IPS-11a (cell line): ENCODE data around the gene DIP2C.
"Not testable (repeated sequence)": the region's sequence is repeated elsewhere in the genome, so short reads cannot be mapped to it uniquely, and the experiment has no call there.

ENCODE experiments used
- H3K4me3 ChIP-seq: one replicate; pipeline ENCODE4 v1.5.1; 2013; ENCODE audit warnings: low read depth, low read length, control low read depth

DIP2C gene

DNA sequence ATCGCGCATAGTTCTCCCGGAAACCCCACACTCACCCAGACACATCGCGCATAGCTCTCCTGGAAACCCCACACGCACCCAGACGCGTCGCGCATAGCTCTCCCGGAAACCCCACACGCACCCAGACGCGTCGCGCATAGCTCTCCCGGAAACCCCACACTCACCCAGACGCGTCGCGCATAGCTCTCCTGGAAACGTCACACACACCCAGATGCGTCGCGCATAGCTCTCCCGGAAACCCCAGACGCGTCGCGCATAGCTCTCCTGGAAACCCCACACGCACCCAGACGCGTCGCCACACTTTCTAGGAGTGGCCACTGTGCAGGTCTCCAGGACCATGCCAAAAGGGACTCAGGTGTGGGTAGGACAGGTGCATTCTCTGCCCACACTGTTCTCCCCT lies 341.7 kb downstream of the DIP2C start:
- not testable (repeated sequence) for H3K4me3 ChIP-seq

DNA sequence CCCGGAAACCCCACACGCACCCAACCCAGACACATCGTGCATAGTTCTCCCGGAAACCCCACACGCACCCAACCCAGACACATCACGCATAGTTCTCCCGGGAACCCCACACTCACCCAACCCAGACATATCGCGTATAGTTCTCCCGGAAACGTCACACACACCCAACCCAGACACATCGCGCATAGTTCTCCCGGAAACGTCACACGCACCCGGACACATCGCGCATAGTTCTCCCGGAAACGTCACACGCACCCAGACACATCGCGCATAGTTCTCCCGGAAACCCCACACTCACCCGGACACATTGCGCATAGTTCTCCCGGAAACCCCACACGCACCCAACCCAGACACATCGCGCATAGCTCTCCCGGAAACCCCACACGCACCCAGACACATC lies 342.3 kb downstream of the DIP2C start:
- H3K4me3 ChIP-seq = not testable (repeated sequence)

DNA sequence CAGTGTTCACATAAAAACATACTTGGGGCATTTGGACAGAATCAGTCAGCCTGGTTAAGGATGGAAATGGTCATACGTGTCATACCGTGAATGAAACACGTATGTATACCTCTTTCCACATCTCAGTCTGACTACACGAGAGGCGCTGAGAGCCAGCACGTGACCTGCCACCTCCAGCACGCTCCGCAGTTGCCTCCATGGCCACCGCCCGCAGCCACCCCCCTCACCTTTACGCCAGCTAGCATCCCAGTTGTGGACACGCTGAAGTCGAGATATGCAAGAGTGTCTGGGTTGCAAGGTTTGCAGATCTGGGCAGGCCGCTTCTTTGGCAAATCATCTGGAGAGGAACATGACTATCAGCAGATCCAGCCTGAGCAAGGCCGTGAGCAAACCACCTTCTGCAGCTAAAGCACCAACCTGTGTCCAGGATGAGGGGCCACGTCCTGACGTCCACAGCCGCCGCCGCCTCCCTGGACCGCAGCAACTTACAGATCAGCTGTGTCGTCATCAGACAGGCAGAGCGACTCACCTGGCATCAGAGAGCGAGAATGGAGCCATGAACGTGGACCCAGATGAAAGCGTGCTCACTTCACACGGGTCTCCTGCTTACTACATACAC lies 344.8 kb downstream of the DIP2C start:
- H3K4me3 ChIP-seq = no peak overlapping the region

DNA sequence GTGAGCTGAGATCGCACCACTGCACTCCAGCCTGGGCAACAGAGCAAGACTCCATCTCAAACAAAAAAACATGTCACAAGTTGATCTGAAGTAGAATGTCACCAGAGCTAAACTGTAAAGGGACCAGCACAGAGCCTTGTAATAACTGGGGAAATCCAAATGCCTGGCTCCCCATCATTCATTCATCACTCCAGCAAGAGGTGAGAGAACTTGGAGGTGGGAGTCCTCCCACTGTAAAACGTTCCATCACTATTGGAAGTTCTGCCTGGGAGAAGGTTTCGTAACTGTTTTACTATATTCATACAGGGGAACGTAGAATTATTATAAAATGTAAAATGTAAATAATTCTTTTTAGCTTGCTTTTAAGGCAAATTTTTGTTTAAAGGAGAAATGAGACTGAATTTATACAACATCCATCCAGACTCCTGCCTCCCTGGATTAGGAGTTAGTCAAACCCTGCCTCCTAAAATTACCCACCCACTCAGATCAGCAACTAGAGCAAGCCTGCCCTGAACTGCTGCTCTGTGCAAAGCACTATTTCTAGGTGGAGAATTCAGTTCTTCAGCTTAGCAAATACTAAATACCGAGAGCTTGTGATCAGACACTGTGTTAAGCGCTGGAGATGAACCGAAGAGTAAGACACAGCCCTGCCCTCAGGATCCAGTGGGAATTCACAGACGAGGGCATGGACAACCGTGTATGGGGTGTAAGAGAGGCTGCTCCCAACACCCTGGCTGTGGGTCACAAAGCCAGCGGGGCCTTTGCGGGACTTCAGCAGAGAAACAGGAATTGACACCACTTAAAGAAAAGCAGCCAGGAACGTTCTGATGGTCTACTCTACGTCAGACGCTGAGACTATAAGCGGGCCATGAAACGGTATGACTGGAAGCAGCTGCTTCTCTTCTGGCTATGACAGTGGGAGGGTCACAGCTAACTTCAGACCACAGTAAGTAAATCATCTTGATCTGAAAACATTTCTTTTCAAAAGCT lies 345.9 kb downstream of the DIP2C start:
- no peak overlapping the region for H3K4me3 ChIP-seq

DNA sequence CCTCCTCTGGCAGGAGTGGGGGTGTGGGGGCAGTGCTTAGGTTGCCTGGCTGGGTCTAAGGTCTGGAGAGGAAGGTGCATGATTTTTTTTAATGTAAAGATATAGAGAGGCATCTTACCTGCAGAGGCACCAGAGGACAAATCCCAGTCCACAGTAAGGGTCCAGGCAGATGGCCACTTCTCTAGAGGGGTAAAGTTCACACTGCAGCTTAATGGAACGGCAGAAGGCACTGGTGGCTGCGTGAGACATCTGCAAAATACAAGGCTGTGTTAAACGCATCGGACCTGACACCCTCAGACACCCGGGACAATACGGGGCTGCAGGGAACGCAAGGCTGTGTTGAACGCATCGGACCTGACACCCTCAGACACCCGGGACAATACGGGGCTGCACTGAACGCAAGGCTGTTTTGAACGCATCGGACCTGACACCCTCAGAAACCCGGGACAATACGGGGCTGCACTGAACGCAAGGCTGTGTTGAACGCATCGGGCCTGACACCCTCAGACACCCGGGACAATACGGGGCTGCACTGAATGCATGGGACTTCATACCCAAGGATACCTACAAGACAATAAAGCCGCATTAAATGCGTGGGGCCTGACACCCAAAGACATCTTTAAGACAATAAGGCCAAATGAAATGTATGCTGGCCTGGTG lies 348.3 kb downstream of the DIP2C start:
- H3K4me3 ChIP-seq = no peak overlapping the region

DNA sequence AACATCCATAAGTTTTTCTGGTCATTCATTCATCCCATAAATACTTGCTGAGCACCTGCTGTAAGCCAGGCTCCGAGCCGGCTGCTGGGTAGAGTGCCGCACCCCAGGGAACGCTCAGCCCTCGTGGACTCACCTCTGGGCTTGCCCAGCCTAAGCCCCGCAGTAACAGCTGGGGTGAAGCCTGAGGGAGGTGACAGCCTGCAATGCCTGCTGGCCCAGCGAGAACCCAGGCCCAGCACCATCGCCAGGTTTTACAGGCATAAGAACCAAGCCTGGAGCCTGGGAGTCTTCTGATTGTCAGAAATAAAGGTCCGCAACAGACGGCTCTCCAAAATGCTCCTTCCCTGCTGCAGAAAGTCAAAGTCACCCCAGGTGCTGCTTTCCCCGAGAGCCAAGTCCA lies 348.8 kb downstream of the DIP2C start:
- no peak overlapping the region for H3K4me3 ChIP-seq

DNA sequence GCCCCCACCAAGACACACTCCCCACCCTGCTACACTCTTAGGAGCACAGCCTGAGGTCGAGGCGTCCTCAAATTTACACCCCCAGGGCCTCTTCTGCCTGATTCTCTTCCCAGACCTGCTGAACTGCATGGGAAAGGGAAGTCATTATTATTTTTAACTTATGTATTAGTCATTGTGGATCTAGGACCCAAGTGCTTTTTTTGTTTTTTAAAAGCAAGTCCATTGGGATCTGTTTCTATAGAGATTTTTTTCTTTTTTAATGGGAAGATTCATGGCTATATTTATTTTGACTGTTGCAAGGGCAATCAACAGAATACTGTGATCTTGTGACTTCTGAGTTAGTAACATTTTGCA lies 350.5 kb downstream of the DIP2C start:
- no peak overlapping the region for H3K4me3 ChIP-seq

DNA sequence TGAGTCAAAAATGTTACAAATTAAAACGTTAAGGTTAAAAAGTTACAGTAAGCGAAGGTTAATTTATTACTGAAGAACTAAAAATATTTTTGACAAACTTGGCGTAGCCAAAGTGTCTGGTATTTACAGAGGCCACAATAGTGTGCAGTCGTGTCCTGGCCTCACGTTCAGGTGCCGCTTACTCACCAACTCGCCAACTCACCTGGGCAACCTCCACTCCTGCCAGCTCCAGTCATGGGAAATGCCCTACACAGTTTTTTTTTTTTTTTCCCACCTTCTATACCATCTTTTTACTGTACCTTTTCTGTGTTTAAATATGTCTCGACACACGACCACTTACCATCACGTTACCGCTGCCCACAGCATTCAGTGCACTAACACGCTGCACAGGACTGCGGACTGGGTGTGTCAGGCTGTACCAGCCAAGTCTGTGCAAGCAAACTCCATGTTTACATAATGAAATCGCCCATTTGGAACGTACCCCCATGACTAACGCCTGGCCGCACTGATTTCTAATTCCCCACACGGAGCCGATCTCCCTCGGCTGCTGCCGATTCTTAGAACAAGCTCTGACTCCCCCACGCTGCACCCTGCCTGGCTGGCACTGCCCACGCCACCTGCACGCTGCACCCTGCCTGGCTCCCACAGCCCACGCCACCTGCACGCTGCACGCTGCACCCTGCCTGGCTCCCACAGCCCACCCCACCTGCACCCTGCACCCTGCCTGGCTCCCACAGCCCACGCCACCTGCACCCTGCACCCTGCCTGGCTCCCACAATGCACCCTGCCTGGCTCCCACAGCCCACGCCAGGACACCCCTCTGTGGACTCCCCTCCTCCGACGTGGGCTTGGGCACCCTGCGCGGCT lies 351.1 kb downstream of the DIP2C start:
- no peak overlapping the region for H3K4me3 ChIP-seq

DNA sequence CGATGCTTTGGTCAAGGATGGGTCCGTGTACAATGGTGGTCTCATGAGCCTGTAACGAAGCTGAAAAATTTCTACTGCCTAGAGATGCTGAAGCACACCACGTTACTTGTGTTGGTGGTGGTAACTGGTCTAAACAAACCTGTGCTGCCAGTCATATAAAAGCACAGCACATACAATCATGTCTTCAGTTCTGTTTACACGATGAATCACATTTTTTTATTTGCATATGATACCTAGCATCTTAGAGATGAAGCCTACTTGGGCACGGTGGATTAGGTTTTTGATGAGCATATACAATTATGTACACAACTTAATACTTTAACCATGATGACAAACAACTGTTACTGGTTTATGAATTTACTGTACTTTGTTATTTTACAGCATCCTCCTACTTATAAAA lies 353.2 kb downstream of the DIP2C start:
- no peak overlapping the region for H3K4me3 ChIP-seq

DNA sequence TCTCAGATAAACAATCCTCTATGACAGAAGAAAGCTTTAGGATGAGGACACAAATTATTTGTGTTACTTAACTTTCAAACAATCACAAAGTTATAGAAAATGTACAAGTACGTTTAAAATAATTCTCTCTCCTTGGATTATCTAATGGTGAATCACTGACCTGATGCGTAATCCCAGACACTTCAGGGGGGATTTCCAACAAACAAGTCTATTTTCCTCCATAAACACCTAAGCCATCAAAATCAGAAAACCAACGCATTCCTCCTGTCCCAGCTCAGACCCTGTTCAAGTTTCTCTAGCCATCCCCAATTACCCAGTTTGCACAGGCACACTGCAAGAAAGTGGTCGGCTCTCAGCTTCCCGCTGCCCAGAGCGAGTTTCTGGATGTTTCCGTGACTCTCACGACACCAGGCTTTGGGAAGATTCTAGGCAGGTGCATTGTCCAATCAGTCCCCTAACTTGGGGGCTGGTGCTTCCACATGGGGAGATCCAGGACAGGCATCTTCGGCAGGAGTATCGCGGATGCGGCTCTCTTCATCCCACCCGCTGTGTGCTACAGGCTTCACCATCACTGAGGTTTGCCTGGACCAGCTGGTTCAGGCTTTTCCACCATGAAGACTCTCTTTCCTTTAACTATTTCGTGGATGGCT lies 354.2 kb downstream of the DIP2C start:
- H3K4me3 ChIP-seq = no peak overlapping the region

DNA sequence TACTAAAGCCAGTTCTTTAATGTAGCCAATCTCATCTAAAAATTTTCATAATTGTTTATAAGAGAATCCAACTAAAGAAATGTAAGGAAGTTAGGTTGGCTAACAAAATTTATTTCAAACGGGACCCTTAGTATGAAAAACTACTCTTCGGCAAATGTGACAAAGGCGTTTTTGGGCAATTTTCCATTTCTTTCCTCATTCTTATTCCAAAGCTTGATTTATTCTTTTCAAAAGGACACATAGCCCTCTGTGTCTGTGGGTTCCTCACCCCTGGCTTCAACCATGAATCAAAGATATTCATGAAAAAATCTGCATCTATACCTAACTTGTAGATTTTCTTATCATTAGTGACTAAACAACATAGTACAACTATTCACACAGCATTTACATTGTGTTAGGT lies 358.3 kb downstream of the DIP2C start:
- H3K4me3 ChIP-seq = no peak overlapping the region

DNA sequence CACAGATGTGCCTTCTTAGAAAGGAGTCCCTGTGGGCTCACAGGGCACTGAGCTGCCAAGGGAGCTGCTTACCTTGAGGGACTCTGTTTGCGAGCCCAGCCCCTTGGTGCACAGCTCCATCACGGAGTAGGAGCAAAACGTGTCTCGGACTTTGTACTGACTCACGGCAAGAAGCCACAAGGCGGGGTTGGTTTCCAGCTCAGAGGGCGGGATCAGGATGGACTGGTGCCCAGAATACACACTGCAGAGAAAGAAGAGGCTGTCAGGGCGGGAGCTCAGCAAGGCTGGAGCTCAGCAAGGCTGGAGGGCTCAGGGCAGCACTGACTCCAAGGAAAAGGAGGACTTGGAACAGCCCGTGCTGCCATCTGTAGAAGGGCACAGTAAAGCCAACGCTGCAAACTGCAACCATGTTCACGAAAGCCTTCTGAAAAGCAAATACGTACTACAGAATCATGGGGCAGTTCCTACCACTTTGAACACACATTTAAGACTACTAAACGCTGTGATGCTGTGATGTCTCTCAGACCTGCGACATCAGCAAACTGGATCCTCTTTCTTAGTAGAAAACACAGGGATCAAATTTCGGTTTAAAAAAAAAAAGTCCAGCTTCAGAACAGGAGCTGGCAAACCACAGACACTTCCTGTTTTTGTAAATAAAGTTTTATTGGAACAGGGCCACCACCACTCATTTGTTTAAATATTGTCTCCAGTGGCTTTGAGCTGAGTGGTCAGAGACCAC lies 359.9 kb downstream of the DIP2C start:
- no peak overlapping the region for H3K4me3 ChIP-seq

DNA sequence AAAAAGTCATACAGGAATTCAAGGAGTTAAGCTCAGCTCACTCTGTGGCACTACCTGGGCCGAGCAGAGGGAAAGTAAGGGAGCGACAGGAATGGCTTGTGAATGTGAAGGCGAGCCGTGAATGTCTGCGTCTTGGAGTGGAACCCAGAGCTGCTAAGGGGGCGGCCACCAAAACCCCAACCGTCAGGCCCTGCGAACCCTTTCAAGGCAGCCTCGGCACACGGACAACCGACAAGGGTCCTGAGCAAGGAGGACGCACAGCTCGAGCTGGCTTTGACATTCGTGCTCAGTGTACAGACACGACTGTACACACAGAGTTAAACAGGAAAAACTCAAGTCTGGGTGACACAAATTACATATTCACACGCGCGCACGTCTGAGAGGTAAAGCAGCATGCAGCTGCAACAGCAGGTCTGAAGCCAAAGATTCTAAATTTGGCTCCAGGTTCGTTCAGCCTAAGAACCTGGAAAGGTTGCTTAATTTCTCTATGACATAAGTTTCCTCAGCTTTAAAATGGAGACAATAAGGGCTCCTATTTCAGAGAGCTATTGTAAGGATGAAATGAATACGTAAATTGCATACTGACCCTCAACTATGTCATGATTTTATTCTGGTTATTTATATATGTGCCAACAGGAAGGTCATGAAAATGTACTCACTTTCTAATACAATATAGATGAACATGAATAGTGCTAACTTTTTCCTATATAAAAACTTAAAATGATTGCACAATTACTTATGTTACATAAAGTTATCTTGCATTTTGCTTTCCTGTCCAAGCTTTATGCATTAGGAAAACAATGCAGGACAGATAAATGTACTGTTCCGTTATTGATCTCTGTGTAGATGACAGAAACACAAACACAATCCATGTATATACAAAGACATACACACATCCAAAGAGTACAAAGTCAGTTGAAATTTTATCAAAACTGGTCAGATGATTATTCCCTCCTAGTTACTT lies 361.3 kb downstream of the DIP2C start:
- no peak overlapping the region for H3K4me3 ChIP-seq

DNA sequence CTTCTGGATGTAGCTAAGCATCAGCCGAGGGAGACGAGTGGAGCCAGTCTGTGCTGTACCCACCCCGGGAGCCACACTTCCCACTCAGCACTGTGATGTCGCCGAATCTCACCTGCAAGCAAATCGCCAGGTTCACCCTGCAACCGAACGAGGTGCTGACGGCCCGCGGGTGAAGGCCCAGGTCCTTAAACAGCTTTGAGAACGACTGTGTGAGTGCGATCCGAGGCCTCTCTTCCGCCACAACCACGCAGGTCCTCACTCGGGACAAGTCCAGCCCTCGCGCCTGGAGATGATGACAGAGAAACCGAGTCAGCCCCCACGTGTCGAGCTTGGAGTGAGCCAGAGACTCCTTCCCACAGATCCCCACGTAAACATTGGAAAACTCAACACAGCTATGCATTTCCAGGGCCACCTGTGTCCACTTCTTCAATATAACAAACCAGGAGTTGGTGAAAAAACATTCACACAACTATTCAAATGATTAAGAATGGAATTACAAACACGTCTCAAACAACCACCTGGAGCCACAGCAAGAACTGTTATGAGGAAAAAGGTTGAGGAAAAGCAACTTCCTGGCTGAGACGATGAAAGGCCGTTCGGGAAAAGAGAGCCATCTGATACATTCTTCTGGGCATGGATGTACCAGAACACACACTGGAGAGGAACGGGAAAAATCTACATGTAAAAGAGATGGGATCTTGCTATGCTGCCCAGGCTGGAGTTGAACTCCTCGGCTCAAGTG lies 362.4 kb downstream of the DIP2C start:
- H3K4me3 ChIP-seq = no peak overlapping the region

DNA sequence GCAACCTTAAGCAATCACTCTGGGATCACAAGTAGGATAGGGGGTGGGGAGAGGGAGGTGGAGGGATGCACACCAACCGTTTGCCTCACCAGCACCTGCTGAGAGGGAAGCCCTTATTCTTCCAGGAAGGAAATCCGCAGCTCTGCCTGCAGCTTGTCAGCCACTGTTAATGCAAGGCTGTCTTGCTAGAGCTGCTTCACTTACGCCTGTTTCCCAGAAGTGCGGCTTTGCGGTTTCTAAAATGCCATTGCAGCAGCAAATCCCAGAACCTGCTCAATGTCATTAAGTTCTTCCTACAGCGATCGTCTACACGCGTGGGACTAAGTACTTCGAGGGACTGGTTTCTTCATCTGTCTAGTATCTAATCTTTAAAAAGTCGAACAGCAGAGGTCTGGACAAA lies 363.1 kb downstream of the DIP2C start:
- no peak overlapping the region for H3K4me3 ChIP-seq

DNA sequence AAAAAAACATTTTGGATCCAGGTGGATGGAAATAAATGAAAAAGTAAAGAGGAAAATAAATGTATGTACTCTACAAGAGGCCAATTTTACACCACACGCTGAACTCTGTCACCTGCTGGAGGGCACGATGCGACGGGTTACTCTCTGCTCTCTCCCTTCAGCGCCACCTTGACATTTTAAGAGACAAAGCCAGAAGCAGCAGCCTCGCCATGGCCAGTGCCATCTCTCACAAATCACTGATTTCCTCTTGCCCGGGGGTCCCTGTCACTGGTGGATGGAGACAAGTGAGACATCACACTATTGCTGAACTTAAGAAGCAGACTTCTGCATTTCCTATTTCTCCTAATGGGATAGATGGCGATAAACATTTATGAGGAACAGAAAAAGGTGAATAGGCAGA lies 364.2 kb downstream of the DIP2C start:
- H3K4me3 ChIP-seq = no peak overlapping the region

DNA sequence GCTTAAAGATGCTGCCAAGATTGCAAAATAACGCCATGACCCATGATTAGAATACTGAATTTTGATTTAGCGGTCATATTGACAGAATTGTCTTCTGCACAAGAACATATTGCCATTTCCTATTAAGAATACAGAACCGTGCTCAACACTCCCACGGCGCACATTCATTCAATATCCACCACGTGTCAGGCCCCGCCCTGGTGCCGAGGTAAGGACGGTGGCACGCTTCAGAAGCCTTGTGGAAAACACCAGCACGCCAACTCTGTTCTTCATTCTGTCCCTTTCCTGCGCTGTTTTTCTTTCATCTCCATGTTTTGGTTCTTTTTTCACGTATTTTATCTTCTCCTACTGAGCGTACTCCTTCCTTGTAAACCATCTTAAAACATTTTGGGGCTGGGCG lies 364.9 kb downstream of the DIP2C start:
- no peak overlapping the region for H3K4me3 ChIP-seq
